ENCODE measurements around the gene EYS.
"Not testable (repeated sequence)": the region's sequence is repeated elsewhere in the genome, so short reads cannot be mapped to it uniquely, and the experiment has no call there.

The EYS gene

GRCh38 chr6:64000818-64001491 is 1706.1 kb downstream of the EYS start:
- DNase-seq = no peak

- no peak for DNase-seq
These were observed 1707.4 kb downstream of the EYS start for GRCh38 chr6:63999613-64000012.

- no peak for DNase-seq
These were observed 1708.0 kb downstream of the EYS start for GRCh38 chr6:63998991-63999390.

GRCh38 chr6:63997734-63998133 is 1709.3 kb downstream of the EYS start:
- DNase-seq = no peak

GRCh38 chr6:63997221-63997620 is 1709.8 kb downstream of the EYS start:
- DNase-seq = no peak

GRCh38 chr6:63985223-63985622 is 1721.8 kb downstream of the EYS start:
- DNase-seq = no peak

GRCh38 chr6:63975699-63976098 is 1731.3 kb downstream of the EYS start:
- no peak for DNase-seq

GRCh38 chr6:63968650-63969049 is 1738.4 kb downstream of the EYS start:
- DNase-seq = no peak

- DNase-seq = no peak
These were observed 1742.7 kb downstream of the EYS start for GRCh38 chr6:63964366-63964765.

GRCh38 chr6:63963769-63964315 is 1743.2 kb downstream of the EYS start:
- DNase-seq = no peak

GRCh38 chr6:63953336-63954021 is 1753.5 kb downstream of the EYS start:
- DNase-seq = not testable (repeated sequence)

- DNase-seq = peak; percentile 62
These were observed 1759.1 kb downstream of the EYS start for GRCh38 chr6:63947792-63948529.

GRCh38 chr6:63945987-63946386 is 1761.0 kb downstream of the EYS start:
- no peak for DNase-seq

GRCh38 chr6:63943826-63944225 is 1763.2 kb downstream of the EYS start:
- DNase-seq = no peak

GRCh38 chr6:63941747-63942470 is 1765.1 kb downstream of the EYS start:
- DNase-seq = no peak

- no peak for DNase-seq
These were observed 1767.0 kb downstream of the EYS start for GRCh38 chr6:63940056-63940455.

GRCh38 chr6:63936399-63936798 is 1770.6 kb downstream of the EYS start:
- no peak for DNase-seq

- no peak for DNase-seq
These were observed 1771.3 kb downstream of the EYS start for GRCh38 chr6:63935732-63936131.

GRCh38 chr6:63933948-63934347 is 1773.1 kb downstream of the EYS start:
- DNase-seq = not testable (repeated sequence)

GRCh38 chr6:63930848-63931247 is 1776.2 kb downstream of the EYS start:
- no peak for DNase-seq

GRCh38 chr6:63929111-63929510 is 1777.9 kb downstream of the EYS start:
- peak; percentile 57 for DNase-seq

GRCh38 chr6:63928613-63929012 is 1778.4 kb downstream of the EYS start:
- no peak for DNase-seq

All from eye (tissue), 1 donor.